HEK293 (cell line): Measurements from ENCODE around the gene ARV1.
A peak's percentile ranks its signal among the peaks of the same experiment; 100 is the strongest.

Source experiments
- BCL11B ChIP-seq: fragments of 450-650 bp; formaldehyde crosslinking; IDR thresholded peaks from 2 replicates; pipeline ENCODE4 v1.5.1; 2016; ENCODE audit warnings: low read depth, missing biosample characterization, missing genetic modification characterization
- EGR2 ChIP-seq: fragments of 450-650 bp; formaldehyde crosslinking; IDR thresholded peaks from 2 replicates; pipeline ENCODE4 v1.5.1; 2016; ENCODE audit warnings: low read depth, missing biosample characterization, missing genetic modification characterization
- GLI4 ChIP-seq: fragments of 450-650 bp; formaldehyde crosslinking; IDR thresholded peaks from 2 replicates; pipeline ENCODE4 v1.5.1; 2016; ENCODE audit warnings: missing biosample characterization, missing genetic modification characterization
- GLIS1 ChIP-seq: fragments of 450-650 bp; formaldehyde crosslinking; IDR thresholded peaks from 2 replicates; pipeline ENCODE4 v1.5.1; 2016; ENCODE audit warnings: missing biosample characterization, missing genetic modification characterization
- KLF1 ChIP-seq: fragments of 450-650 bp; formaldehyde crosslinking; IDR thresholded peaks from 2 replicates; pipeline ENCODE4 v1.5.1; 2016; ENCODE audit warnings: missing biosample characterization, missing genetic modification characterization
- KLF8 ChIP-seq: fragments of 450-650 bp; formaldehyde crosslinking; IDR thresholded peaks from 2 replicates; pipeline ENCODE4 v1.5.1; 2016; ENCODE audit warnings: missing biosample characterization, missing genetic modification characterization
- MYNN ChIP-seq: fragments of 450-650 bp; formaldehyde crosslinking; IDR thresholded peaks from 2 replicates; pipeline ENCODE4 v1.5.1; 2016; ENCODE audit warnings: missing biosample characterization, missing genetic modification characterization, borderline replicate concordance
- OVOL3 ChIP-seq: fragments of 450-650 bp; formaldehyde crosslinking; IDR thresholded peaks from 2 replicates; pipeline ENCODE4 v1.5.1; 2016; ENCODE audit warnings: missing biosample characterization, missing genetic modification characterization
- TCF7L2 ChIP-seq: IDR thresholded peaks from 2 replicates; pipeline ENCODE4 v1.6.1; 2011; ENCODE audit warnings: low read depth, mild to moderate bottlenecking, inconsistent platforms, low read length, moderate library complexity, borderline replicate concordance
- ZBTB21 ChIP-seq: fragments of 450-650 bp; formaldehyde crosslinking; IDR thresholded peaks from 2 replicates; pipeline ENCODE4 v1.5.1; 2017; ENCODE audit warnings: missing biosample characterization, missing genetic modification characterization
- ZBTB7A ChIP-seq: fragments of 450-650 bp; formaldehyde crosslinking; IDR thresholded peaks from 2 replicates; pipeline ENCODE4 v1.5.1; 2016; ENCODE audit warnings: low read depth, missing biosample characterization, missing genetic modification characterization
- ZEB2 ChIP-seq: fragments of 450-650 bp; formaldehyde crosslinking; IDR thresholded peaks from 2 replicates; pipeline ENCODE4 v1.5.1; 2016; ENCODE audit warnings: missing biosample characterization, missing genetic modification characterization
- ZFP3 ChIP-seq: fragments of 450-650 bp; formaldehyde crosslinking; IDR thresholded peaks from 2 replicates; pipeline ENCODE4 v1.5.1; 2016; ENCODE audit warnings: low read depth, missing biosample characterization, missing genetic modification characterization
- ZFP41 ChIP-seq: fragments of 450-650 bp; formaldehyde crosslinking; IDR thresholded peaks from 2 replicates; pipeline ENCODE4 v1.5.1; 2016; ENCODE audit warnings: missing biosample characterization, missing genetic modification characterization, borderline replicate concordance
- ZNF112 ChIP-seq: fragments of 450-650 bp; formaldehyde crosslinking; IDR thresholded peaks from 2 replicates; pipeline ENCODE4 v1.5.0; 2017; ENCODE audit warnings: missing biosample characterization, missing genetic modification characterization
- ZNF121 ChIP-seq: fragments of 450-650 bp; formaldehyde crosslinking; IDR thresholded peaks from 2 replicates; pipeline ENCODE4 v1.5.1; 2016; ENCODE audit warnings: missing biosample characterization, missing genetic modification characterization
- ZNF132 ChIP-seq: fragments of 450-650 bp; formaldehyde crosslinking; IDR thresholded peaks from 2 replicates; pipeline ENCODE4 v1.5.1; 2017; ENCODE audit warnings: missing biosample characterization, missing genetic modification characterization, borderline replicate concordance
- ZNF155 ChIP-seq: fragments of 450-650 bp; formaldehyde crosslinking; IDR thresholded peaks from 2 replicates; pipeline ENCODE4 v1.5.1; 2016; ENCODE audit warnings: missing biosample characterization, missing genetic modification characterization
- ZNF2 ChIP-seq: fragments of 450-650 bp; formaldehyde crosslinking; IDR thresholded peaks from 2 replicates; pipeline ENCODE4 v1.5.1; 2016; ENCODE audit warnings: missing biosample characterization, missing genetic modification characterization
- ZNF354C ChIP-seq: fragments of 450-650 bp; formaldehyde crosslinking; IDR thresholded peaks from 2 replicates; pipeline ENCODE4 v1.5.1; 2016; ENCODE audit warnings: missing biosample characterization, missing genetic modification characterization, low read depth, borderline replicate concordance
- ZNF37A ChIP-seq: fragments of 450-650 bp; IDR thresholded peaks from 2 replicates; pipeline ENCODE4 v1.5.1; 2018; ENCODE audit warnings: missing biosample characterization, missing genetic modification characterization
- ZNF426 ChIP-seq: fragments of 450-650 bp; formaldehyde crosslinking; IDR thresholded peaks from 2 replicates; pipeline ENCODE4 v1.5.1; 2017; ENCODE audit warnings: missing biosample characterization, missing genetic modification characterization, mild to moderate bottlenecking, inconsistent platforms, moderate library complexity
- ZNF530 ChIP-seq: fragments of 450-650 bp; formaldehyde crosslinking; IDR thresholded peaks from 2 replicates; pipeline ENCODE4 v1.5.1; 2016; ENCODE audit warnings: low read depth, missing biosample characterization, missing genetic modification characterization
- ZNF549 ChIP-seq: fragments of 450-650 bp; IDR thresholded peaks from 2 replicates; pipeline ENCODE4 v1.5.1; 2018; ENCODE audit warnings: missing biosample characterization, missing genetic modification characterization, mild to moderate bottlenecking, inconsistent platforms, moderate library complexity
- ZNF560 ChIP-seq: fragments of 450-650 bp; formaldehyde crosslinking; IDR thresholded peaks from 2 replicates; pipeline ENCODE4 v1.5.1; 2017; ENCODE audit warnings: missing biosample characterization, missing genetic modification characterization, borderline replicate concordance
- ZNF621 ChIP-seq: fragments of 450-650 bp; formaldehyde crosslinking; IDR thresholded peaks from 2 replicates; pipeline ENCODE4 v1.5.1; 2017; ENCODE audit warnings: missing biosample characterization, missing genetic modification characterization
- ZNF660 ChIP-seq: fragments of 450-650 bp; IDR thresholded peaks from 2 replicates; pipeline ENCODE4 v1.5.1; 2018; ENCODE audit warnings: missing biosample characterization, mild to moderate bottlenecking, missing genetic modification characterization
- ZSCAN30 ChIP-seq: fragments of 450-650 bp; IDR thresholded peaks from 2 replicates; pipeline ENCODE4 v1.5.1; 2018; ENCODE audit warnings: missing biosample characterization, mild to moderate bottlenecking, missing genetic modification characterization, moderate library complexity
- TF ChIP-seq, protein P1 (sequence below): fragments of 450-650 bp; formaldehyde crosslinking; optimal IDR thresholded peaks from 2 replicates; pipeline ENCODE3; 2016; ENCODE audit warnings: missing biosample characterization, mild to moderate bottlenecking, missing genetic modification characterization
- TF ChIP-seq, protein P2 (sequence below): fragments of 450-650 bp; formaldehyde crosslinking; IDR thresholded peaks from 2 replicates; pipeline ENCODE4 v1.5.1; 2017; ENCODE audit warnings: missing biosample characterization, missing genetic modification characterization
- TF ChIP-seq, protein P3 (sequence below): fragments of 450-650 bp; formaldehyde crosslinking; IDR thresholded peaks from 2 replicates; pipeline ENCODE4 v1.5.1; 2017; ENCODE audit warnings: missing biosample characterization, missing genetic modification characterization
- TF ChIP-seq, protein P4 (sequence below): fragments of 450-650 bp; formaldehyde crosslinking; IDR thresholded peaks from 2 replicates; pipeline ENCODE4 v1.5.1; 2016; ENCODE audit warnings: missing biosample characterization, missing genetic modification characterization, borderline replicate concordance
- TF ChIP-seq, protein P5 (sequence below): fragments of 450-650 bp; formaldehyde crosslinking; IDR thresholded peaks from 2 replicates; pipeline ENCODE4 v1.5.1; 2016; ENCODE audit warnings: missing biosample characterization, missing genetic modification characterization

Gene ARV1

DNA sequence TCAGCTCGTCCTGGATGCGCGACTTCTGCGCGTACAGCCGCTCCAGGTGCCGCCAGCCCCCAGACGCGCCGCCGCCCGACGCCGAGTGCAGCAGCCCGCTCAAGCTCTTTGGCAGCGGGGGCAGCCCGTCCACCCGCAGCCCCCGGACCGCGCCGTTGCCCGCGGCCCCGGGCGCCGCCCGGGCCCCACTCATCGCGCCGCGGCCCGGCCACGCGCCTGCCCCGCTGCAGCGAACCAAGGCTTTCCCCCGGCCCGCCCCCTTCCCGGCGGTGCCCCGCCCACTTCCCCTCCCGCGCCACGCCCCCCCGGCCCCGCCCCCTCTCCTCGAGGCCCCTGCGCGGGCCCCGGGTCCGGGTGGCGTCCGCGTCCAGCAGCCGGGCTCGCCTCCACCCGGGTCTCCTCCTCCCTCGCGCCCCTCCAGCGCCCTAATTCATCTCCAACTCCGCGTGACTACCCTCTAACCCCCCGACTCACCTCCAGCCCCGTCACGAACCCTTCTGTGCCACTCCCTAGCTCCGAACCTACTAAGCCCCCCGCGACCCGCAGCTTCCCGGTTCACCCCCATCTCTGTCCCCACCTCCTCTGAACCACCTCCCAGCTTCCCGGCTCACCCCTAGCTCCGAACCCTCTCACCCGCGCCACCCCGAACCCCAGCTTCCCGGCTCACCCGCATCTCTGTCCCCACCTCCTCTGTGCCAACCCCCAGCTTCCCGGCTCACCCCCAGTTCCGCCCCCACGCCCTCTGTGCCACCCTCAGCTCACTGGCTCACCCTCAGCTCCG is 61.3 kb downstream of the ARV1 start, which contains the start of gene FAM89A (continued):
- TF ChIP-seq GLI4 (tag by site-specific recombination) (peak; percentile 77), ZFP3 (tag by site-specific recombination) (peak; percentile 23; the same call in 1 of the 2 replicates), KLF1 (tag by site-specific recombination) (peak; percentile 57), EGR2 (tag by site-specific recombination) (no peak), GLIS1 (tag by site-specific recombination) (peak; percentile 16; the same call in 1 of the 2 replicates), ZEB2 (tag by site-specific recombination) (peak; percentile 81), TCF7L2 (no peak), ZNF112 (no peak), BCL11B (tag by site-specific recombination) (no peak; the same call in 1 of the 2 replicates), KLF8 (peak; percentile 81), ZNF549 (no peak), OVOL3 (tag by site-specific recombination) (peak; percentile 50; the same call in 1 of the 2 replicates), ZNF530 (no peak), ZNF621 (no peak), ZNF155 (no peak), ZNF2 (tag by site-specific recombination) (peak; percentile 87; the same call in 1 of the 2 replicates), ZBTB21 (tag by site-specific recombination) (peak; percentile 73), ZNF132 (no peak), ZNF560 (tag by site-specific recombination) (no peak), MYNN (tag by site-specific recombination) (no peak), ZNF426 (tag by site-specific recombination) (no peak), ZNF37A (tag by site-specific recombination) (no peak), ZNF354C (tag by site-specific recombination) (no peak), ZSCAN30 (peak; percentile 31; the same call in 1 of the 2 replicates), ZFP41 (tag by site-specific recombination) (0 out of 2 replicates have a peak, but pooled peaks have one; percentile 74), ZBTB7A (tag by site-specific recombination) (peak; percentile 98), ZNF121 (tag by site-specific recombination) (no peak), ZNF660 (no peak)
- TF ChIP-seq, protein P1, sequence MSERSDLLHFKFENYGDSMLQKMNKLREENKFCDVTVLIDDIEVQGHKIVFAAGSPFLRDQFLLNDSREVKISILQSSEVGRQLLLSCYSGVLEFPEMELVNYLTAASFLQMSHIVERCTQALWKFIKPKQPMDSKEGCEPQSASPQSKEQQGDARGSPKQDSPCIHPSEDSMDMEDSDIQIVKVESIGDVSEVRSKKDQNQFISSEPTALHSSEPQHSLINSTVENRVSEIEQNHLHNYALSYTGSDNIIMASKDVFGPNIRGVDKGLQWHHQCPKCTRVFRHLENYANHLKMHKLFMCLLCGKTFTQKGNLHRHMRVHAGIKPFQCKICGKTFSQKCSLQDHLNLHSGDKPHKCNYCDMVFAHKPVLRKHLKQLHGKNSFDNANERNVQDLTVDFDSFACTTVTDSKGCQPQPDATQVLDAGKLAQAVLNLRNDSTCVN (tag by site-specific recombination) = peak; percentile 12
- TF ChIP-seq, protein P2, sequence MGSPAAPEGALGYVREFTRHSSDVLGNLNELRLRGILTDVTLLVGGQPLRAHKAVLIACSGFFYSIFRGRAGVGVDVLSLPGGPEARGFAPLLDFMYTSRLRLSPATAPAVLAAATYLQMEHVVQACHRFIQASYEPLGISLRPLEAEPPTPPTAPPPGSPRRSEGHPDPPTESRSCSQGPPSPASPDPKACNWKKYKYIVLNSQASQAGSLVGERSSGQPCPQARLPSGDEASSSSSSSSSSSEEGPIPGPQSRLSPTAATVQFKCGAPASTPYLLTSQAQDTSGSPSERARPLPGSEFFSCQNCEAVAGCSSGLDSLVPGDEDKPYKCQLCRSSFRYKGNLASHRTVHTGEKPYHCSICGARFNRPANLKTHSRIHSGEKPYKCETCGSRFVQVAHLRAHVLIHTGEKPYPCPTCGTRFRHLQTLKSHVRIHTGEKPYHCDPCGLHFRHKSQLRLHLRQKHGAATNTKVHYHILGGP (tag by site-specific recombination) = no peak
- TF ChIP-seq, protein P3, sequence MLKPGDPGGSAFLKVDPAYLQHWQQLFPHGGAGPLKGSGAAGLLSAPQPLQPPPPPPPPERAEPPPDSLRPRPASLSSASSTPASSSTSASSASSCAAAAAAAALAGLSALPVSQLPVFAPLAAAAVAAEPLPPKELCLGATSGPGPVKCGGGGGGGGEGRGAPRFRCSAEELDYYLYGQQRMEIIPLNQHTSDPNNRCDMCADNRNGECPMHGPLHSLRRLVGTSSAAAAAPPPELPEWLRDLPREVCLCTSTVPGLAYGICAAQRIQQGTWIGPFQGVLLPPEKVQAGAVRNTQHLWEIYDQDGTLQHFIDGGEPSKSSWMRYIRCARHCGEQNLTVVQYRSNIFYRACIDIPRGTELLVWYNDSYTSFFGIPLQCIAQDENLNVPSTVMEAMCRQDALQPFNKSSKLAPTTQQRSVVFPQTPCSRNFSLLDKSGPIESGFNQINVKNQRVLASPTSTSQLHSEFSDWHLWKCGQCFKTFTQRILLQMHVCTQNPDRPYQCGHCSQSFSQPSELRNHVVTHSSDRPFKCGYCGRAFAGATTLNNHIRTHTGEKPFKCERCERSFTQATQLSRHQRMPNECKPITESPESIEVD = no peak
- TF ChIP-seq, protein P4, sequence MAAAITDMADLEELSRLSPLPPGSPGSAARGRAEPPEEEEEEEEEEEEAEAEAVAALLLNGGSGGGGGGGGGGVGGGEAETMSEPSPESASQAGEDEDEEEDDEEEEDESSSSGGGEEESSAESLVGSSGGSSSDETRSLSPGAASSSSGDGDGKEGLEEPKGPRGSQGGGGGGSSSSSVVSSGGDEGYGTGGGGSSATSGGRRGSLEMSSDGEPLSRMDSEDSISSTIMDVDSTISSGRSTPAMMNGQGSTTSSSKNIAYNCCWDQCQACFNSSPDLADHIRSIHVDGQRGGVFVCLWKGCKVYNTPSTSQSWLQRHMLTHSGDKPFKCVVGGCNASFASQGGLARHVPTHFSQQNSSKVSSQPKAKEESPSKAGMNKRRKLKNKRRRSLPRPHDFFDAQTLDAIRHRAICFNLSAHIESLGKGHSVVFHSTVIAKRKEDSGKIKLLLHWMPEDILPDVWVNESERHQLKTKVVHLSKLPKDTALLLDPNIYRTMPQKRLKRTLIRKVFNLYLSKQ (tag by site-specific recombination) = no peak; the same call in 1 of the 2 replicates
- TF ChIP-seq, protein P5, sequence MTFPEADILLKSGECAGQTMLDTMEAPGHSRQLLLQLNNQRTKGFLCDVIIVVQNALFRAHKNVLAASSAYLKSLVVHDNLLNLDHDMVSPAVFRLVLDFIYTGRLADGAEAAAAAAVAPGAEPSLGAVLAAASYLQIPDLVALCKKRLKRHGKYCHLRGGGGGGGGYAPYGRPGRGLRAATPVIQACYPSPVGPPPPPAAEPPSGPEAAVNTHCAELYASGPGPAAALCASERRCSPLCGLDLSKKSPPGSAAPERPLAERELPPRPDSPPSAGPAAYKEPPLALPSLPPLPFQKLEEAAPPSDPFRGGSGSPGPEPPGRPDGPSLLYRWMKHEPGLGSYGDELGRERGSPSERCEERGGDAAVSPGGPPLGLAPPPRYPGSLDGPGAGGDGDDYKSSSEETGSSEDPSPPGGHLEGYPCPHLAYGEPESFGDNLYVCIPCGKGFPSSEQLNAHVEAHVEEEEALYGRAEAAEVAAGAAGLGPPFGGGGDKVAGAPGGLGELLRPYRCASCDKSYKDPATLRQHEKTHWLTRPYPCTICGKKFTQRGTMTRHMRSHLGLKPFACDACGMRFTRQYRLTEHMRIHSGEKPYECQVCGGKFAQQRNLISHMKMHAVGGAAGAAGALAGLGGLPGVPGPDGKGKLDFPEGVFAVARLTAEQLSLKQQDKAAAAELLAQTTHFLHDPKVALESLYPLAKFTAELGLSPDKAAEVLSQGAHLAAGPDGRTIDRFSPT = peak; percentile 64
